ENCODE measurements around the gene SAMD4A. TPM values are rescaled to one million over a fixed set of nuclear protein-coding genes. Genes with fewer than 3 reads are reported as not detected.

Gene SAMD4A
- total RNA-seq, 2 donors from 2014 or later, result 11.2 to 15.3 TPM

DNA sequence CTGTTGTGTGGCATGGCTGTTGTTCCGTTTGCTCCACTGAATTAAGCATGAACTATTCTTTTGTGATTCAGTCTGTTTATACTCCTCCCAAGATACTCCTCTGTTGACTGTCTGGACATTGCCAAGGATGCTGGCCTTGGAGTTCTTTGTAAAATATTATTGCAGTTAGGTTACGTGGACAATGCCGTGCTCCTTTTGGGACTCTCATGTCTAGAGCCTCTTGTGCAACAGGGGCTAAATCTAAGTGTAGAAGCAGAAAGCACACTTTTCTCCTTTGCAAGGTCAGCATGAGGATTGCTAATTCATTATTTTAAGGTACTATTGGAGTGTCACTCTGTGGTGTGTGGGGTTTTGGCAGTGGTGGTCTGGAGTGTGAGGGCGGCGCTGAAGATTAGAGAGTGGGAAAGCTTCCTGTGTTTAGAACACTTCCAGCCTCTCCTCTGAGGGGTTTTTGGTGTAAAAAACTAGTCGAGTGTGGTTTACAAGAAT is 125.4 kb downstream of the SAMD4A start:
- Histone ChIP-seq H3K27me3 (no peaks in the 10 kb centered on the region), H3K36me3 (replicated peaks in 1 of 2; ENCODE audit: insufficient read depth in 1 of 2, low read depth in 2 of 2) (no peaks in the 10 kb centered on the region), H3K4me1 (peaks cover 3% of the 10 kb centered on the region), H3K9me3 (no peaks in the 10 kb centered on the region), H3K4me3 (no peak overlapping the region), H3K27ac (no peak overlapping the region)
- TF ChIP-seq POLR2A (IDR thresholded peaks at IDR 0.05), result no peak
- TF ChIP-seq, protein P1, sequence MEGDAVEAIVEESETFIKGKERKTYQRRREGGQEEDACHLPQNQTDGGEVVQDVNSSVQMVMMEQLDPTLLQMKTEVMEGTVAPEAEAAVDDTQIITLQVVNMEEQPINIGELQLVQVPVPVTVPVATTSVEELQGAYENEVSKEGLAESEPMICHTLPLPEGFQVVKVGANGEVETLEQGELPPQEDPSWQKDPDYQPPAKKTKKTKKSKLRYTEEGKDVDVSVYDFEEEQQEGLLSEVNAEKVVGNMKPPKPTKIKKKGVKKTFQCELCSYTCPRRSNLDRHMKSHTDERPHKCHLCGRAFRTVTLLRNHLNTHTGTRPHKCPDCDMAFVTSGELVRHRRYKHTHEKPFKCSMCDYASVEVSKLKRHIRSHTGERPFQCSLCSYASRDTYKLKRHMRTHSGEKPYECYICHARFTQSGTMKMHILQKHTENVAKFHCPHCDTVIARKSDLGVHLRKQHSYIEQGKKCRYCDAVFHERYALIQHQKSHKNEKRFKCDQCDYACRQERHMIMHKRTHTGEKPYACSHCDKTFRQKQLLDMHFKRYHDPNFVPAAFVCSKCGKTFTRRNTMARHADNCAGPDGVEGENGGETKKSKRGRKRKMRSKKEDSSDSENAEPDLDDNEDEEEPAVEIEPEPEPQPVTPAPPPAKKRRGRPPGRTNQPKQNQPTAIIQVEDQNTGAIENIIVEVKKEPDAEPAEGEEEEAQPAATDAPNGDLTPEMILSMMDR (IDR thresholded peaks at IDR 0.05), result no peak
- 75 to 82% methylated on average over 6 of the region's 6 CpGs for WGBS, 2 donors
- intact Hi-C loops (cut with DNase I), result no loop called here
- no peak for ATAC-seq
- DNase-seq, result no peak

DNA sequence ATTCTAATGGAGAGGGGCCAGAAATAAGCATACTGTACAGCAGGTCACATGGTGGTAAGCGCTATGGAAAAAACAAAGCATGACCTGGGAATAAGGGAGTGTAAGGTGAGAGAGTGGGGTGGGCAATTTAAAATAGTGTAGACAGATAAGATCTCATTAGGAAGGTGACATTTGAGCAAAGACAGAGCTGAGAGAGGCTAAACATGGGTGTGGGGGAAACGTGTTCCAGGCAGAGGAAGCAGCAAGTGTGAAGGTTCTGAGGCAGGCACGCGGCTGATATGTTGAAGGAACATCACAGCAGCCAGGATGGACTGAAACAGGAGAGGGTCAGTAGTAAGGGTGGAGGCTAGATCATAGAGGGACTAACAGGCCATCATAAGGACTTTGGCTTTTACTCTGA is 126.8 kb downstream of the SAMD4A start:
- WGBS, 2 donors, result 85 to 88% methylated on average over 4 of the region's 4 CpGs
- intact Hi-C loops (cut with DNase I), result no loop called here
- DNase-seq, result no peak

DNA sequence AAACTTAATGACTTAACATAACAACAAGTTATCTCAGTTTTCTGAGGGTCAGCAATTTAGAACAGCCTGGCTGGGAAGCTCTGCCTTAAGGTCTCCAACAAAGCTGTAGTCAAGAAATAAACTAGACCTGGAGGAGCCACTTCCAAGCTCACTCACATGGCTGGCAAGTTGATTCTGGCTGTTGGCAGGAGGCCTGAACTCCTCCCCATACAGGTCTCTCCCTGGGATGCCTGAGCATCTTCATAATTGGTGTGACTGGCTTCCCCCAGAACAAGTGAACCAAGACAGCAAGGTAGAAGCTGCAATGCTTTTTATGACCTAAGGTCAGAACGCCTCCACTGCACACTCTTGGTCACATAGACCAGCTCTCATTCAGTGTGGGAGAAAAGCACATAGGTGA is 128.3 kb downstream of the SAMD4A start:
- intact Hi-C loops (cut with DNase I), result no loop called here
- Histone ChIP-seq H3K9me3 (no peaks in the 10 kb centered on the region), H3K4me1 (no peaks in the 10 kb centered on the region), H3K36me3 (replicated peaks in 1 of 2; ENCODE audit: insufficient read depth in 1 of 2, low read depth in 2 of 2) (no peaks in the 10 kb centered on the region), H3K27ac (no peak overlapping the region), H3K27me3 (no peaks in the 10 kb centered on the region), H3K4me3 (no peak overlapping the region)
- TF ChIP-seq POLR2A (IDR thresholded peaks at IDR 0.05), result no peak
- TF ChIP-seq, protein P1 (IDR thresholded peaks at IDR 0.05), result no peak
- 91% methylated on average over 1 of the region's 1 CpG; no CpG with 5 or more reads in 1 of the 2 donors for WGBS, 2 donors
- ATAC-seq (no peak), DNase-seq (no peak)

More for the DNA sequence above, 126.8 kb downstream of the SAMD4A start:
- TF ChIP-seq POLR2A (IDR thresholded peaks at IDR 0.05), result no peak
- TF ChIP-seq, protein P1 (IDR thresholded peaks at IDR 0.05), result no peak
- Histone ChIP-seq H3K4me1 (no peaks in the 10 kb centered on the region), H3K4me3 (no peak overlapping the region), H3K9me3 (no peaks in the 10 kb centered on the region), H3K36me3 (replicated peaks in 1 of 2; ENCODE audit: insufficient read depth in 1 of 2, low read depth in 2 of 2) (no peaks in the 10 kb centered on the region), H3K27me3 (no peaks in the 10 kb centered on the region), H3K27ac (no peak overlapping the region)
- no peak for ATAC-seq

DNA sequence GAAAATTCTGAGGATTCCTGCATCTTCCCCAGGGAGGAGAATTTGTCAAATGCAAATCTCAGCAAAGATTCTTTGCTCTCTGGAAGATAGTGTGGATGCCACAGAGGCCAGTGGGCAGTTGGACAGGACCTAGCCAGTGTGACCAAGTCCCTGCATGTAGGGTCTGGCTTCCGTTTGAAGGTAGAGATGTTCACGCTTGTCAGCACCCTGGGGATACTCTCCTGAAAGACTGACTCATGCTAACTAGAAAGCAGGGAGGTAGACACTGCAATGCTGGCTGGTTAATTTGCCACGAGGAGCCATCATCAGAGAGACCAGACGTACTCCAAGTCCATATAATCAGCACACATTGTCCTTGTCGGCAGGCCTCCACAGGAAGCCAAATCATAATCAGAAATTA is 130.1 kb downstream of the SAMD4A start:
- no peaks in the 10 kb centered on the region for H3K36me3 ChIP-seq (replicated peaks in 1 of 2; ENCODE audit: insufficient read depth in 1 of 2, low read depth in 2 of 2)
- 85 to 88% methylated on average over 5 of the region's 5 CpGs for WGBS, 2 donors
- no peaks in the 10 kb centered on the region for H3K27me3 ChIP-seq
- no peaks in the 10 kb centered on the region for H3K4me1 ChIP-seq
- H3K9me3 ChIP-seq, result no peaks in the 10 kb centered on the region
- no peak for ATAC-seq
- H3K4me3 ChIP-seq, result no peak overlapping the region
- no peak overlapping the region for H3K27ac ChIP-seq
- intact Hi-C loops (cut with DNase I), result no loop called here
- TF ChIP-seq POLR2A (IDR thresholded peaks at IDR 0.05), result no peak
- no peak for DNase-seq

DNA sequence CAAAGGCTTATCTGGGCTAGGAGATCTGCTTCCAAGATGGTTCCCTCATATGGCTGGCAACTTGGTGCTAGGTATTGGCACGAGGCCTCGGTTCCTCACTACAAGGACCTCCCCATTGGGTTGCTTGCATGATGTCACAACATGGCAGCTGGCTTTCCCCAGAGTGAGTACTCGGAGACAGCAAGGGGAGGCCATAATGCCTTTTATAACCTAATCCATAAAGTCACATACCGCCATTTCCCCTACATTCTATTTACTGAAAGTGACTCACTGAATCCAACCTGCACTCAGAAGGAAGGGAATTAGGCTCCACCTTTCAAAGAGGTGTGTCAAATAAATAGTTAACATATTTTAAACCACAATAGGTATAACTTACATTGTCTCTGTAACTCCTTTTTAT is 130.9 kb downstream of the SAMD4A start:
- no peak overlapping the region for H3K27ac ChIP-seq
- ATAC-seq (no peak), DNase-seq (no peak)
- intact Hi-C loops (cut with DNase I), result no loop called here
- WGBS, 2 donors, result 95 to 98% methylated on average over 4 of the region's 4 CpGs
- H3K4me3 ChIP-seq, result no peak overlapping the region
- no peaks in the 10 kb centered on the region for H3K4me1 ChIP-seq
- H3K27me3 ChIP-seq, result no peaks in the 10 kb centered on the region
- no peaks in the 10 kb centered on the region for H3K36me3 ChIP-seq (replicated peaks in 1 of 2; ENCODE audit: insufficient read depth in 1 of 2, low read depth in 2 of 2)
- no peak for TF ChIP-seq POLR2A (IDR thresholded peaks at IDR 0.05)
- TF ChIP-seq, protein P1 (IDR thresholded peaks at IDR 0.05), result no peak
- H3K9me3 ChIP-seq, result no peaks in the 10 kb centered on the region
